Stimulated activated CD4-positive, alpha-beta T cell treated with anti-CD3 and anti-CD28 coated beads, Interleukin-4, amount 100 ng/mL, for 4 hours (primary cell): ENCODE data around the gene FBXO45.
"Not testable (repeated sequence)": the region's sequence is repeated elsewhere in the genome, so short reads cannot be mapped to it uniquely, and the experiment has no call there.

Experiments
- DNase-seq, 2 experiments: peaks; one replicate each; pipeline ENCODE4 v3.0.0-alpha.2; 2020

The FBXO45 gene

GRCh38 chr3:196620161-196620604 lies 51.7 kb downstream of the FBXO45 start:
- no peak for DNase-seq

- DNase-seq: no peak
These were observed 52.2 kb downstream of the FBXO45 start for GRCh38 chr3:196620684-196621083.

- DNase-seq: no peak
These were observed 53.2 kb downstream of the FBXO45 start for GRCh38 chr3:196621611-196622010.

- DNase-seq: peak in 1 of 2 experiments; percentile 30
These were observed 55.8 kb downstream of the FBXO45 start for GRCh38 chr3:196624067-196624790.

GRCh38 chr3:196624907-196625306 lies 56.4 kb downstream of the FBXO45 start:
- no peak for DNase-seq

GRCh38 chr3:196625331-196625730 lies 56.9 kb downstream of the FBXO45 start:
- DNase-seq: no peak

GRCh38 chr3:196627918-196628231 lies 59.4 kb downstream of the FBXO45 start:
- no peak for DNase-seq

GRCh38 chr3:196629228-196629627 lies 60.8 kb downstream of the FBXO45 start:
- no peak for DNase-seq

GRCh38 chr3:196631682-196632045 lies 63.2 kb downstream of the FBXO45 start:
- peak in 1 of 2 experiments; percentile 38 for DNase-seq

- peak; percentile 78 to 80 for DNase-seq
These were observed 63.7 kb downstream of the FBXO45 start for GRCh38 chr3:196632046-196632751.

- no peak for DNase-seq
These were observed 65.2 kb downstream of the FBXO45 start for GRCh38 chr3:196633555-196634151.

- DNase-seq: no peak
These were observed 65.8 kb downstream of the FBXO45 start for GRCh38 chr3:196634224-196634623.

GRCh38 chr3:196634829-196635228 lies 66.4 kb downstream of the FBXO45 start:
- DNase-seq: no peak

GRCh38 chr3:196636369-196637349 lies 68.2 kb downstream of the FBXO45 start:
- DNase-seq: no peak

- not testable (repeated sequence) for DNase-seq
These were observed 69.5 kb downstream of the FBXO45 start for GRCh38 chr3:196637941-196638340.
